Fibroblast of peridontal ligament (primary cell): Measurements from ENCODE around the gene SLC12A8.

Source experiments
- DNase-seq: peaks from one replicate; pipeline ENCODE4 v3.0.0-alpha.2; 2010; ENCODE audit errors: extremely low read depth

SLC12A8 gene

DNA sequence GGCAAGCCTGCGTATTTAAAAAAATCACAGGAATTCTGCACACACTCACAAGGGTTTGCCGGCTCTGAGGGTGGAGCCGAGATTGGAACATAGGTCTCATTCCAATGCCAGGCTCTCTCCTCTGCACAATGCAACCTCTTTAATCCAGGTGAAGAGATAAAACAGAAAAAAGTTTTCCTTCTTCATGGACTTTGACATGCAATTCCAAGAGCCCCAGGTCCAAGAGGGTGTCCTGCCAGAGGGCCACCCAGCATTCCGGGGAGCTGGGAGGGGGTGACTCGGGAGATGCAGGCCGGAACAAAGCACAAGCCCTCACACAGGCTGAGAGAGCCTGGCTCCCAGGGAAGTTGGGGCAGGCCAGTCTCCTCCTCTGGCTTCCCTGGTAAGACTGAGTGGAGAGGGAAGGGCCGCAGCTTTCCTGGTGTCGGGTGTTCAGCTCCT, 6.7 kb upstream of the SLC12A8 start:
- no peak for DNase-seq

DNA sequence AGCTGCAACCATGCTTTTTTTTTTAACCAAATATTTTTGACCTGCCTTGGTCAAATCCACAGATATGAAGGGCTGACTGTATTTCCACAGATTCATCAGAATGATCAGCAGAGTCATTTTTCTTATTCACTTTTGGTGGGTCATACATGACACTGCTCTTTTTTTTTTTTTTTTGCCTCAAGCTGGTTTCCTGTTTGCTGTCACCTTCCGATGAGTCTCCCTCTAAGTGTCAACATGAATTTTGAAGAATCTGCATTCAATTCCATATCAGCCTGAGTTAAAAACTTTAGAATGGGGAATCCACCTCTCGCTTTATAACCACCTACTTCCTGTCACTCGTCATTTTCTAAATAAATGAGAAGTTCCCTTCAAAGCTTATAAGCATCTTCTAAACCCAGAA, 2.2 kb upstream of the SLC12A8 start:
- DNase-seq, result no peak

GRCh38 chr3:125213946-125214542, 1.5 kb upstream of the SLC12A8 start:
- peak; percentile 54 for DNase-seq

GRCh38 chr3:125213364-125213755, 812 bp upstream of the SLC12A8 start:
- DNase-seq, result no peak

DNA sequence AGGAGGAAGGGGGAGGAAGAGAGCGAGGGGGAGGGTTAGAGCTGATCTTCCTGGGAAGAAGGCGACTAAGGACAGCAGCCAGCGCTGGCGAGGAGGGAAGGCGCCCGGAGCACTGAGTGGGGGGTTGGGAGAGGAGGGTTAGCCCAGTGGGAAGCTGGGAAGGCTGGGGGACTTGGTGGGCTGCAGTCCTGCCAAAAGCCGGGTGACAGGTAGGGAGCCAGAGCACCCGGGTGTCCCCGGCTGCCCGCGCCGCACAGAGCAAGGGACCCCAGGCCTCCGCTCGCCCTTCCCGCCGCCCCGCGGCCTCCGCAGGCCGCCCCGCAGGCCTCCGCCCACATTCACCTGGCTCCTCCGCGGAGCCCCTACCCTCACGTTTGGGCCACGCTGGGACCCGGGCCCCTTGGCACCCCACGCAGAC, 448 bp downstream of the SLC12A8 start:
- no peak for DNase-seq

DNA sequence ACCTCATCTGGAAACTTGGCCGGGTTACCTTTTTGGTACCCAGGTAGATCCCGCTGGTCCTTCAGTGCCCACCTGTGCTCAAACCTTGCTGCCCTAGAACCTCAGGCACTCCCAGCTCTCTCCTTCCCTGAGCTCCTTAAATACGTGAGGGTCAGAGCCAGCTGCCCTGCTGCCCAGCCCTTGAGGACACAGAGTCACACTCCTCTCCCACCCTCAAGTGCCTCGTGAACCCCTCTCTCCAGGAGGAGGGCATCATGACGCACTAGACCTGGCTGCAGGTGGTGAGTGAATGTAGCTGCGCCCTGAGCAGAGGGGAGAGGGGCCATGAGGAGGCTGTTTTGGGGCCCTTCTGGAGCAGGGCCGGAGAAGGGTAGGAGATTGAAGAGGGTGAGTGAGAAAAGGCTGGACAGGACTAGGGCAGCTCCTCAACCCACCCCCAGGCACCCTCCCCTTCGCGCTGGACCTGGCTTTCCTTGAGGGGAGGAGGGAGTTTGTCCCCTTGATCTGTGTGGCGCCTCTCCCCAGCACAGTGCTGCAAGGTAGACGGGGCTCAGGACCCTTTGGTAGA, 941 bp downstream of the SLC12A8 start:
- no peak for DNase-seq

DNA sequence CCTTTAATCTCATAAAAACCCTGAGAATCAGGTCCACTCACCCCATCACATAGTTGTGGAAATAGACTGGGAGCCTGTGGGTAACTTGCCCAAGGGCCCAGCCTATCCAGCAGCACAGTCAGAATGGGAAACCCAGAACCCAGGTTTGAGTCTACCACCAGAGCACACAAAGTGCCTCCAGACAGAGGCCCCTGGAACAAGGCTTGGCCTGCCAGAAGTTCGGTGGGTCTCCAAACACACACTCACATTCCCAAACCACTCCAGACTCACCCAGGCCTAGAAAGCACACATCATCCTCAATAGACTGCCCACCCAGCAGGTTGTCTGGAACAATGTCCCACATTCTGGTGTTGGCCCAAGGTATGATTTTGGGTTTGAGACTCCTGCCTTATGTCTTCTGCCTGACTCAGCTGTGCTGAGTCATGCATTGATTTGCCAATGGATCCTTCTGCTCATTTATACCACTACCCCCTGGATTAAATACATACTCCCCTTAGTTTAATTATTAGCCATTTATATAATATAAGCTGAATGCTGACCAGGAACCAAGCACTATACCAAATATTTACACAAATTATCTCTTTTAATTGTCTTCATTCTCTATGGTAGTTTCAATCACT, 4.5 kb downstream of the SLC12A8 start:
- no peak for DNase-seq

DNA sequence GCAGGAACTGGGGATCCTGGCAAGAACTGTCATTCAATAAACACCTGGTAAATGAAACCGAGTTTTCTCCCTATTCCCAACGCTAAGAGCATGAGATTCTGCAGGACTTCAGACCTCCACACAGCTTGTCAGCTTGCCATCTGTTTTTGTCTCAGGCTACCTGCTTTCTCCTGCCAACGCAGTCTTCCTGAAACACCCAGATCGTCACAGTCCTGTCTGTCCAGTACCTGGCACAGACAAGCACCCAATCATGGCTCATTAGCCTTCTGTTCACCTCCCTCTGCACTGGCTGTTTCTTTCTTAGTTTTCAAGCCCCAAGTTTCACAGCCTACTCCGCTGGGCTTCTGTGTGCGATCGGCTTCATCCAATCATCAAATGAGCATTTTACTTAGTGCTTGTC, 5.0 kb downstream of the SLC12A8 start:
- no peak for DNase-seq

DNA sequence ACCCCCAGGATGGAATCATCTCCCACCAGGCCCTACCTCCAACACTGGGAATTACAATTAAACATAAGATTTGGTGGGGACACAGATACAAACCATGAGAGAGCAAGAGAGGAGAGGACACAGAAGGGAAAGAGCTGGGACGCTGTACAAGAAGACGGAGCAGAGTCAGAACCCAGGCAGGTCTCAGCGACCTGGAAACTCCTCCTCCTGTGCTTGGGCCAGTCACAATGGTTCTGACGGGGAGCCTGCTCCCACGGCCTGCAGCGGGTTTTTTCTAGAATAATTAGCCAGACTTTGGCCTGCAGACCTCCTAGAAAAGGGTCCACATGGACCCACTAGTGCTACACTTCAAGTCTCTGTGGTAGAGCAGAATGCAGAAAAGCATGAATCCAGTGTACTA, 5.6 kb downstream of the SLC12A8 start:
- no peak for DNase-seq

GRCh38 chr3:125203731-125204130, 8.8 kb downstream of the SLC12A8 start:
- no peak for DNase-seq

DNA sequence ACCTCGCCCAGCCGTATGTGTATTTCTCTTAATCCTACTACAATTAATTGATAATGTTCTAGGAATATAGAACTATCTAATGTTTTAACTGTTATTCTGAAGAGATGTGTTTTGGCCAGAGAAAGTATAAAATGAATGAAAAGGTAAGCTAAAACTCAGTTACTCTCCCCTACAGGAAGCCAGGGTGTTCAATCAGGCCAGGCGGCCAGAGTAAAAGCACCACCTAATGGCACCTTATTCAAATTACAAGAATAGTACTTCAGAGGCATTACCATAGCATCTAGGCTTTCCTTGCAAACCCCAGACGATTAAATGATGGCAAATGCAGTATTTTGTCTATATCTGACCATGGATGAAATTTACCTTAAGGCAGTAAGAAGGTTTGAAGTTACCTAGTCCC, 10.4 kb downstream of the SLC12A8 start:
- DNase-seq, result no peak

DNA sequence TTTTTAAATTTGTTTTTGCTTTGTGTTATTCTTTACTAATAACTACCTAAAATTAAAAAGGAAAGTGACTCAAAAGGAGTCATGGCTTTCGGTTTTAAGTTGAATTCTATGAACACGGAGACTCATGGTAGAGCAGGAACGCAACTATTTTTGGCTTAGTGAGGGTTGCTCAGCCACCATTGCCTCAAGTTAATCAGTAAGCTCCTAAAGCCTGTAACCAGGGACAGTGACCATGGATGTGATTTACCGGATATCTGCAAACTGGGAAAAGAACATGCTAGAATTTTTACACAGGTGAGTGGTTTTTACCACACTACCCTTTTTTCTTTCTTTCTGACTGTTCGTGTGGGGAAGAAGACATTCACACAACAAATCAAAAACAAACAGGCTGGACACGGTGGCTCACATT, 11.8 kb downstream of the SLC12A8 start:
- no peak for DNase-seq

DNA sequence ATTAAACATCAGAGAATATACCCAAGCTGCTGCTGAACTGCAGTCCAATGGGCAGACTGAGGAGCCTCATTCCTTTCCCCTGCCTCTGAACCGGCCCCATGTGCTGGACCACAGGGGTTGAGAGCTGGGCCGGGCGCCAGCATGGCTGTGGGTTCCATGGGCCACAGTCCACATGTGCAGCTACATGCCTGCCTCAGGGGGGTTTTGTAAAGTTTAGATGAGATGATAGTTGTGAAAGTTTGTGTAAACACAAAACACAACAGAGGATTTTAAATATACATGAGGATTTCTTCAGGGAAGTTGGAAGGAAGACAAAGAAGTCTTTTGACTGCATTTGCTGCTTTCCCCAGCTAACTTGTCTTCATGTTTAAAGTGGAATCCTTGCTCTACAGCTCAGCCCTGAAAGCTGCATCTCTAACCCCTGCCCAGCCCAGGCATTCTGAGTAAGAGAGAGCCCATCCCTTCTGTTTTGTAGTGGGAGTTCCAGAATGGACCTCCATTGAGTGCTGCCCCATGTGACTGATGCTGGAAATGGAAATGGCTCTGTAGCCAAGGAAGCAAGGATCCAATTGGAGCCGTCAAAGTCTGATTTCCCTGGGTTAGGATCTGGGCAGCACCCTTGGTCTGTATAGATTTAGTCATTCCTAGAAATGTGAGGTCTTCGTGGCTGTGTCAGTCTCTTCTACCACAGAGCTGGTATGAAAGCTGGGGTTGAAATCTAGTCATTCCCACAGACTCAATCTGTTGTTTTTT, 17.5 kb downstream of the SLC12A8 start:
- DNase-seq, result peak; percentile 94

GRCh38 chr3:125194061-125194848, 18.3 kb downstream of the SLC12A8 start:
- peak; percentile 25 for DNase-seq

DNA sequence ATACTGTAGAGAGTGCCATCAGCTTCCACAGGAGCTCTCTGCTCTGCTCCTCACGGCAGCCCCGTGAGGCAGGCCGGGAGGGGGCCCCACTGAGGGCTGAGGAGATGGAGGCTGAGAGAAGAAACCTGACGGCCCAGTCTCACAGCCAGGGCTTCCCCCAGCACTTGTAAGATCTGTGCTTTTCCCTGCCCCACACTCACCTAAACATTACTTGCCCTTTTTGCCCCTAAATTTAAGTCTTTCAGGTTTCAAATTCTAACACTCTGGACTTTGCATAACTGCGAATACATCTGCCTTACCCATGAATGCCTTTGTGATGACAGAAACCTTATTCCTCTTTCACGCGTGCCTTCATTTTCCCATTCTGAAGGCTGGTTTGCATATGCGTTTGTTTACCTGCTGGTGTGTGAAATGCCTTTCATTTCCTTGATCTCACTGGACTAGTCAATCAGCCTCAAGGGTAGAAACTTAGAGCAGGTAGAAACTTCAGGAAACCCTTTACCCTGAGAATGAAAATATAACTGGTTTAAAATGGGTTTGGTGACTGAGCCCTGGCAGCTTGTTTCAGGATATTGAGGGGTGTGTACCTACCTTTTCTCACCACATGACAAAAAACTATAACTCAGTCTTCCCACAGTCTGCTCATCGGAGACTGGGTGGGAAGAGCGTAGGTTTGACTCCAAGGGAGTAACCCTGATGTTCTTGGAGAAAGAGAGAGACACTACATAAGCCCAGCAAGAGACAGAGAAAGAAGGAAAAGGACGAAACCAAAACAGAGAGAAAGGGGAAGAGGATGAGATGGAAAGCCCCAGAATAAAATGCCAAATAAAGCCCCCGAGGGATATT, 20.1 kb downstream of the SLC12A8 start:
- DNase-seq, result no peak

- no peak for DNase-seq
Measured at GRCh38 chr3:125191730-125192129, 20.8 kb downstream of the SLC12A8 start.

- peak; percentile 75 for DNase-seq
Measured at GRCh38 chr3:125191256-125191655, 21.3 kb downstream of the SLC12A8 start.

- DNase-seq, result no peak
Measured at GRCh38 chr3:125190786-125191185, 21.8 kb downstream of the SLC12A8 start.

DNA sequence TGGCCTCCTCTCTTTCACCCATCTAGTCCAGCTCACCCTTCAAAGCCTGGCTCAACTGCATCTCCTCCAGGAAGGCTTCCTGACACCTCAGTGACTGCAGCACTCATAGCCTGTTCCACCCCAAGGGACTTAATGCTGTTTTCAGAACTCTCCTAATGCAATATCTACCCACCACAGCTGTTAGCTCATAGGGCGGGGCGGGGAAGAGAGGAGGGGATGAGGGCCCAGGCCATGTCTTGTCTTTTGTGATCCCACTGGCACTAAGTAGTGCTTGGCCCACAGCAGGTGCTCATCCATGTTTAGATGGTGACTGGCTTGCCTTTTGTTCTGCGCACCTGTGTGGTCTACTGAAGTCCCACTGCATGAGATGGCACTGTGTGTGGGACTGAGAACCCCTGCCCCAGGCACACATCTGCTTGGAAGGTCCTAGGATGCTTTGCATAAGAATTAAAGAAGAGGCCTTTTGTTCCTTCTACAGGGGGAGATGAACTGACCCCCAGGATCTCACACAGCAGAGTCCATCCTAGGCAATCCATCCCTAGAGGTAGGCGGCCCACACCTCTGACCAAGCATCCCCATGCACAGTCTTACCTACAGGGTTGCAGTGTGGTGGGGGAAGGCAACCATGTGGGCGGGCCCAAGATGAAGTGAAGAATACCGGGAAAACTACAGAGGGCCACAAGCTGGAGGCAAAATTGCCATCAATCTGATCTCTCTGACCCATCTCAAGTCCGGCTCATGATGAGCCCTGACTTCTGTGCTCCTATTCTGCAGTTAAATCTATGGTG, 23.0 kb downstream of the SLC12A8 start:
- DNase-seq, result no peak

- no peak for DNase-seq
Measured at GRCh38 chr3:125188955-125189354, 23.6 kb downstream of the SLC12A8 start.
